GM21529 (cell line): ENCODE results near the gene KLK13.

Experiments used
- ATAC-seq: cut with Tn5 transposase; IDR thresholded peaks from one replicate; pipeline ENCODE4 v1.9.1; 2021; ENCODE audit not compliant: unreplicated experiment

KLK13 gene

DNA sequence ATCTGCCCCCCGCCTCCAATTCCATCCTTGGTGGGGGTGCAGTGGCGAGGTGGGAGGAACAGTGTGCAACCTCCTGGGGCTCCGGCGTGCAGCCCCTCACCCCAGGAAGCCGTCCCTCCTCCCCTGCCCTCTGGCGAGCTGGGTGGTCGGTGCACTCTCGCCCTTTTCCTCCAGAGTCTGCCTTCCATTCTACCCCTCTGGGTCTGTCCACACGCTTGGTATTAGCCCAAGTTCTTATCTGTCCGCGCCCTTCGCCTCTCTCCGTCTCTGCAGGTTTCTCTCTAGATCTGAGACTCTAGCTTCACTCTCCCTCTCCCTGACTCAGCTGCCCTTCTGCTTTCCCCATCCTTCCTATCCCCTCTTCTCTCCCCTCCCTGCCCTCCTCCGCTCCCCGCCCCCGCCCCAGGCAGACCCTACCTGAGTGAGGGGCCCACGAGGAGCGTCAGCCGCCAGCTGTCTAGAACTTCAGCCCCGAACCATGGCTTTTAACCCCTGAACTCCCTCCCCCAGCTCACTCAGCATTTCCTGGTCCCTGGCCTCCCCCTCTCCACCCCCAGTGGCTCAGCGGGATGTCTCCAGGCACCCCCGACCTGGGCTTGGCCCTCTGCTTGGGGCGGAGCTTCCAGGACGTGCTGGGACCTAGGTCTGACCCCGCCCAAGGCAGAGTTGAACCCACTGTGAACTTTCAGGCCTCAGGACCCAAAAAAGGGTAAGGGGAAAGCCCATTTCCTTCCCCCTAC is 499 bp upstream of the KLK13 start:
- no peak for ATAC-seq

DNA sequence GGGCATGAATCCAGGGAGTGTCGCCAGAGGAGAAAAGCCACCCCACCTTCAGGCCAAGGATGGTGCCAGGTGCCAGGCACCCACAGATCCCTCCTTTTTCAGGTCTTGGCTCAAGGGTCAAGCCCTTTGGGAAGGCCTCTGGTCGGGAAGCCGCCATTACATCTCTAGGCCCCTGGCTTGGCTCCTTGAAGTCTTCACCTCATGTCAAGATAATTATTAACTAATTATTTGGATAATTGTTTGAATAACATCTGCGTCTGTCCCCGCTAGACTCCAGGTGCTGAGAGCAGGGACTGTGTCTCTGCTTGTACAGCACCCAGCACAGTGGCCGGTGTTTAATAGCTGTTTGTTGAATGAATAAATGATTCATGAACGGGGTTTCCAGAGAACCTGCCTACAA is 1.2 kb downstream of the KLK13 start:
- no peak for ATAC-seq

DNA sequence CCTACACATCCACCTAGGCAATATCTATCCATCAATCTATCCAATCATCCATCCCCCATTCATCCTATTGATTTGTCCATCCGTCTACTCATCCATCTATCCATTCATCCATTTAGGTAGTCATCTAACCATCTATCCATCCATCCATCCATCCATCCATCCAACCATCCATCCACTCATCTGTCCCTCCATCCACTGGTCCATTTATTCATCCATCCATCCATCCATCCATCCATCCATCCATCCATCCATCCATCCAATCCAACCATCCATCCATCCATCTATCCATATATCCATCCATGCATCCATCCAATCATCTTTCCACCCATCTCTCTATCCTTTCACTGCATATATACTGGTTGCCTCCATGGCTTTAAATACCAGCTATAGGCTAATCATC is 3.9 kb downstream of the KLK13 start:
- no peak for ATAC-seq

DNA sequence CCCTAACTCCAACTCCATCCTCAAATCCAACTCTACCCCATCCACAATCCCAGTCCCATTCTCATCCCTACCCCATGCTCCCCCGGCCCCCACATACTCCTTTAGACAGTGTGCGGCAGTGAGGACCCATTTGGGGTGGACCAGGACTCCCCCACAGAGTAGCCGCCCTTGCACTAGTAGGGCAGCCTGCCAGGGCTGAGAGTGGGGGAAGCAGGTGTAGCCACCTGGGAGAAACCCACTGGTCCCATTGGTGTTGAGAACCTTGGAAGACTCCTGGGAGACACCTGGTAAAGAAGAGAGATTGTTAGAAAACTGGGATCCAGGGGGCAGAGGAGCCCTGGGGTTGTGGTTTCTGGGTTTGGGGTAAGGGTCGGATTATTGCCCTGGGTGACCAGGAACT is 4.6 kb downstream of the KLK13 start:
- no peak for ATAC-seq

DNA sequence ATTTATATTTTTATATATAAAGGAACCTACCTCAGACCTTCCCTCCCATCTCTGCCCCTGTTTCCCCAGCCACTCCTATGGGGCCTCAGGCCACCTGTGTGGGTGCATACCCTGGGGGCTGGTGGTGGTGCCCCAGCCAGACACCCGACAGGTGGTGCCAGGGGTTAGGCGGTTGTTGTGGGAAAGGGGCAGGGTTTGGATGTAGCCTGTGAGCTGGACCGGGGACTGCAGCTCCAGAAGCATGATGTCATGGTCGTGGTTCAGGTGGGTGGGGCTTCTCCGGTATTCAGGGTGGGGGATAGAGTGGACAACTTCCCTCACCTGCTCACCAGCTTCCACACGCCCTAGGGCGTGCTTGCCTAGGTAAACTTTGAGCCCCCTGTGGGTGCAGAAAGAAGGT is 5.2 kb downstream of the KLK13 start:
- ATAC-seq = no peak

DNA sequence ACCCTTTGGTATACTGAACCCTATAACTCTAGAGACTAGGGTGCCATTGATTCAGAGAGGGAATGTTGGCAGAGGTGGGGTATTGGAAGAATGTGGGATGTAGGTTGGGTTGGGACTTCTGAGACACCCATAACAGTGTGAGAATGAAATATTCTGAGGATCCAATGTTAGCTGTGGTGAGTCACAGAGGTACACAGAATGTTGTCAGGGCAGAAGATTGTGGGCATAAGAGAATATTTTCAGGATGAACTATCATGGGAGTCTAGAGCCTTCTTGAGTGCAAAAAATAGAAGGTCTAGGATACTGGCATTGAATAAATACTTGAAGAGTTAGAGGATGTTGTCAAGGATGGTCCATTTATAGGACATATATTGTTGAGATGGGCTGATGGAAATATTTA is 9.0 kb downstream of the KLK13 start:
- ATAC-seq = no peak

DNA sequence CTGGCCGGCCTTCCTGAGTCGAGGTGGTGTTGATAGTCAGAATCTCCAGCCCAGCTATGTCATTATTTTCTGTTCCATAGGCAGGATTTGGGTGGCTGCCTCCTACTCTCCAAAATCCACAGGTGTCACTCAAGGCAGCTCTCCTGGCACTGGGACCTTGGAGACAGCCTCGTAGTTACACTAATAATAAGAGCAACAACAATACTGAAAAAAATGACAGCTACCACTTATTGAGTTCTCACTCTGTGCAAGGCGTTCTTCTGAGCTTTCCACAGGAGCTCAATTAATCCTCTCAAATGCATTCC is 17.9 kb downstream of the KLK13 start:
- no peak for ATAC-seq

DNA sequence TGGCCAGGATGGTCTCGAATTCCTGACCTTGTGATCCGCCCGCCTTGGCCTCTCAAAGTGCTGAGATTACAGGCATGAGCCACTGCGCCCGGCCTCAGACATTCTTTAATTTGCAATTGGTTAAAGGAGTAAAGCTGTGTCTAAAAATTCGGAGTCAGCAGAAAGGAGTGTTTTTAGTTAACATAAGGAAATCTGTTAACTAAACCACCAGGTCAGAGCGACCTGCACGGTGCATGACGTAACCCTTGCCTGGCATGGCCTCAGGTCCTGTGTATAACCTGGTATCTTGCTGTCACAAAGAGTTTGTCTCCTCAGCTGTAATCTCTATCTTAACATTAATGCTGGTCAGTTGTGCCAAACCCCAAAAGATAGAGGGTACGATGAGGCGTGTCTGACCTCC is 20.6 kb downstream of the KLK13 start:
- ATAC-seq = no peak

DNA sequence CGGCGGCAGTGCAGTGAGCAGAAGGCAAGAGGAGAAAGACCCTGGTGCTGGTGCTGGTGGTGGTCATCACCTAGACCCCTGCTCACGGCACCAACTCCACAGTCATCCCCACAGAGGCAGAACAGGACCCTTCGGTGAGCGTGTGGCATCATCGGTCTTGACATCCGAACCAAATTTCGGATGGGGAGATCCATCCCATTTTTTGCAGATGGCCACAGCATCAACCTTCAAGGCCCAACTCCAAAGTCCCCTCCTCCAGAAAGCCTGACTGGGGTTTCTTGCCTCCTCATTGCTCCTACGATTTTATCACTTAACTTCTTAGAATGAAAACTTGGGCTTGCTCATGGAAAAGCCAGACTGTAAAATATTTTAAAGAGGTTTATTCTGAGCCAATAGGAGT is 21.4 kb downstream of the KLK13 start:
- ATAC-seq = no peak

DNA sequence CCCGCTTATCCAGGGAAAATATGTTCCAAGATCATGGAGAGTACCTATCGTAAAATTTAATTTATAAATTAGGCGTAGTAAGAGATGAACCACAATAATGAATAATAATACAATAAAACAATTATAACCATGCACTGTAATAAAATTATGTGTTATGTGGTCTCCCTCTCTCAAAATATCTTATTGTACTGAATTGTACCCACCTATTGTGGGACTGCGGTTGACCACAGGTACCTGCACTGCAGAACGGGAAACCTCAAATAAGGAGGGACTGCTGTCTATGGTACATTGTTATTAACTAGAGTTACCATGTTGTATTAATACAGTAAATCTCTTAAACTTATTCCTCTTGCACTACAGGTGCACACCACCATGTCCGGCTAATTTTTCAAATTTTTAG is 24.7 kb downstream of the KLK13 start:
- ATAC-seq = no peak

DNA sequence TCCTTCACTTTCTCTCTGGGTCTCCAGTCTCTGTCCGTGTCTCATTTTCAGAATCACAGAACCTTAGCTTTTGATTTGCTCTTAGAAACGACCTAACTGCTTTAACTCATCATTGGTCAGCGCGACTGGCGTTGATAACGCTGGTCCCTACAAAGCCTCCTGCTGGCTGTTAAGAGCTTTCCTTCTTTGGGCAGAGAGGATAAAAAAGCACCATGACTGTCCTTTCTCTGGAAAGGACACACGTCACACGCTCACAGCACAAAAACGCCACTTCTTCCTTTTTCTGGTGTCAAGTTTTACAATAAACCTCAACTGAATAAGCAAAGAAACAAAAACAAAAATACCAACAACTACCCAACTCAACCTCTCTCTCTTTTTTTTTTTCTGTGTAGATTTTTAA is 28.4 kb downstream of the KLK13 start:
- ATAC-seq = no peak

DNA sequence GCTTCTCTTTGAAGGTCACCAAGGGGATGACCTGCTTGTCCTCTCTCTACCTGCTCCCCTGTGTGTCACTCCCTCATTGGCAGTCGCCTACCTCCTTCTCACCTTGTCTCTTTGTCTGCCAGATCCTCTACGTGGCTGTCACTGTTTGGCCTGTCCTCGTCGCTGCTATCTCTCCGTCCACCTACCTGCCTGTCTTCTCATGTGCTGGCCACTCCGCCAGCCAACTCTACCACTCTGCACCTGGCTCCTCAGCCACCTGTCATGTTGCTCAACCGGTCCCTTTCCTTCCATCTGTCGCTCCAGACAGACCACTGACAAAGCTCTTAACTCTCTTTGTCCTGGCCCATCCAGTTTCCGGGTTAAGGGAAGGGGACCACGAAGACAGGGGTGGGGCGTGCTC is 30.2 kb downstream of the KLK13 start, which contains the start of gene KLK12:
TSS of gene KLK12 (minus strand) at position 299 of the 400 bp plus-strand sequence. CDS start 381 bp downstream, outside the sequence.
- no peak for ATAC-seq

DNA sequence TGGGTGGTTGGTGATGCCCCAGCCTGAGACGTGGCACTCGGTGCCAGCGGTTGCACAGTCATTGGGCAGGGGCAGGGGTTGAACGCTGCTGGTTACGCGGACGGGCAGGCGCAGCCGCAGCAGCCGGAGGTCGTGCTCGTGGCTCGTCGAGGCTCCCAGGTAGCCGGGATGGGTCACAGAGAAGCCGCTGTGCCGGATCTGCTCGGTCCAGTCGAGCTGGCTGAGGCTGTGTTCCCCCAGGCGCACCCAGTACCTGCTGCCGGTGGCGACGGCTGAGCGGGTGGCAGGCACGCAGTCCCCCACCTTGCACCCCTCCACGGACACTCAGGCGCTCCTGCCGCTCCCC is 33.0 kb downstream of the KLK13 start:
- ATAC-seq = no peak

DNA sequence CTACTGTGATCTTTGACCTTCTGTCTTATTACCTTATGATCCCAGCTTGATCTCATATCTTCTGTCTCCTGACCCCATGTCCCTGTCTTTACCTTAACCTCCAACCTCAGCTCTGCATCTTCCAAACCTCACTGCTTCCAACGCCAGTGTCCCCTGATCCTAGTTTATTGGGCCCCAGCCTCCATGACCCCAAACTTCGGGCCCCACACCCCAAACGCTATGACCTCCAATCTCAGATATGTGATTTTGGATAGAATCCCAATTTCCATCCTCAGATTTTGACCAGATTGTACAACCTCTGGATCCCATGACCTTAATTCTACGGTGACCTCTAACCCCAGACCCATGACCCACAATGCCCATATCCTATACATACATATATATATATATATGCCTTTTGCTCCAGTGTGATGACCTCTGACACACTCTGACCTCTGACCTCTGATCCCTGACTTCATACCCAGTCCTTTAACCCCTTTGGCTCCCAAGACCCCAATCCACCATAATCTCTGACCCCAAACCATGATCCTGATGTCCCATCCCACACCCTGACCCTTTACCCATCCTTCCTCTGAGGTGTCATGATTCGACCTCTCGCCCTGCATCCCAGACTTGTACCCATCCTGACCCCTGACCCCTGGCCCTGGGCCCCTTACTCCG is 33.5 kb downstream of the KLK13 start:
- no peak for ATAC-seq

DNA sequence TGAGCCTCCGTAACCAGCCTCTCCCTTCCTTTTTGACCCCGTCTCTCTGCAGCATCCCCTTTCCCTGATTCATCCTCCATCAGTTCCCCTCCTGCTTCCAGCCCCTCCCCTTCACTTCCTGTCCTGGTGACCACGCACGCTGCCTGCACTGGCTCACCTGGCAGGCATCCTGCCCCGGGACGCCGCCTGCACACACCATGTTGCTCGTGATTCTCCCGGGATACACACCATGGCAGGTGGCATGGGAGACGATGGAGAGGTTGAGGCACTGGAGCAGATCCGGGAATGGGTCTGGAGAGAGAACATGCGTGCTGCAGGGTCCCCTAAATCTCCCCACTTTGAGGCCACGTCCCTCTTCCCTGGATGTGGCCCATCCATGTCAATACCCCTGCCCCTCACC is 34.3 kb downstream of the KLK13 start:
- ATAC-seq = no peak

DNA sequence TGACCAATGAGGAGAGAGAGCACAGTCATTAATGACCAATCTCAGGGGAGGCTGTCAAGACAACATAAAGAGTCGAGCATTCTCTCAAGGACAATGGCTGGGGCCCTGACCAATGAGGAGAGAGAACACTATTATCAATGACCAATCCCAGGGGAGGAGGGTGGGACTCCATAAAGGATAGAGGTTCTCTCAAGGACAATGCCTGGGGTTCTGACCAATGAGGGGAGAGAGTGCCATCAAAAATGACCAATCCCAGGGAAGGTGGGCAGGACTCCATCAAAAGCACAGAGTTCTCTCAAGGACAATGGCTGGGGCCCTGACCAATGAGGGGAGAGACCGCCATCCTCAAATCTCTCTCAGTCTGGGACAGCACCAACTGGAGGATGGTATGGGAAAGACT is 35.2 kb downstream of the KLK13 start:
- ATAC-seq = no peak

DNA sequence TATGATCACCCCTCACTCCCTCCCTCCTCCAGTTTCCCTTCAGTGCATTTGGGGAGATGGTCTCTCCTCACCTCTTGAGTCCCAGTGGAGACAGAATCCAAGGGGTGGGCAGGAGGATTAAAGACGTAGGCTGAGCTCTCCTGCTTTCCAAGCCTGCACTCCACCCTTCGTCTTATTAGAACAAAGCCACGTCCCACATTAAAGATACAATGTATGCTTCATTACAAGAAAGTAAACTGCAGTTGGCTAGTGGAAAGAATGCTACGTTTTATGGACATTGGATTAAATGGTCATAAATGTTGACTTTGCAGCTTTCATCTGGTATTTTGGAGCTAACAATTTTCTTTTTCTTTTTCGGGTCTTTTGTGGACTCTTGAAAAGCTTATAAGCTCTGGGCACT is 37.0 kb downstream of the KLK13 start:
- no peak for ATAC-seq

DNA sequence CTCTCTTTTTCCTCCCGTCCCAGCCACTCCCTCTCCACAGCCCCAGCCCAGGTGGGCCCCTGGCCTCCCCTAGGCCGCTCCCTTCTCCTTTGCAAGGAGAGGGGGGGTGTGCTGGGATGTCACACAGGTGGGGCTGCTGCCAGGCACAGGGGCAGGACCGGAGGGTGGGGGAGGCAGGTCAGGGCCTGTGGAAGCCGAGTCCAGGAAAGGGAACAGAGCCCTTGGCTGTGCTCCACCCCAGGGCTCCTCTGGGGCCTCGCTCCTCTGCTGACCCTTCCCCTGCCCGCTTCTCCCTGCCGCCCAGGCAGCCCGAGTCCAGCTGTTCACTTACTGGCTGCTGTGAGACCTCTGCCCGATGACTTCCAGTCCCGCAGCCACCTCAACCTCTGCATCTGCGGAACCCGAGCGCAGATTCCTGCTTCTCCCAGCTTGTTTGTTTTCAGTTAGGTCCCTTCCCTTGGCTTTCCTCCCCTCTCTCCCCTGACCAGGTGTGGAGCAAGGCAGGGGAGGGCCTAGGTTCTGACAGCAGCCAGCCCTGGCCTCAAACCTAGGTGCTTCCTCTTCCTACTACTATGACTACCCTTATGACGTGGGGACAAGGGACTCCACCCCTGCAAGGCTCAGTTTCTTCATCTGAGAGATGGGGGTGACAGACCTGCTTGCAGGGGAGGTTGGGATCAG is 37.6 kb downstream of the KLK13 start:
- no peak for ATAC-seq

DNA sequence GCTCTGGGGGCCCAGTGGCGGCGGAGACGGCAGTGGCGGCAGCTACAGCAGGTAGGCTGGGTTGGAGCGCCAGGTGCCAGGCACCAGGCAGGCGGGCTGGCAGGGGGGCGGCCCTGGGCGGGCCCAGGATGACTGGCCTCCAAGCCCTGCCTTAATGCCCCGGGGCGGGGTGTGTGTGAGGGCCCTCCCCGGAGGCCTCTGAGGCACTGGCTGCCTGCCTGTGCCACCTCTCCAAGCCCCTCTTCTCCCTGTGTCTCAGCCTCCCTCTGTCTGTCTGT is 38.4 kb downstream of the KLK13 start, which contains the start of gene KLK11:
TSS of gene KLK11 (minus strand) at position 63 of the 278 bp plus-strand sequence. CDS start 985 bp downstream, outside the sequence.
- ATAC-seq = no peak

DNA sequence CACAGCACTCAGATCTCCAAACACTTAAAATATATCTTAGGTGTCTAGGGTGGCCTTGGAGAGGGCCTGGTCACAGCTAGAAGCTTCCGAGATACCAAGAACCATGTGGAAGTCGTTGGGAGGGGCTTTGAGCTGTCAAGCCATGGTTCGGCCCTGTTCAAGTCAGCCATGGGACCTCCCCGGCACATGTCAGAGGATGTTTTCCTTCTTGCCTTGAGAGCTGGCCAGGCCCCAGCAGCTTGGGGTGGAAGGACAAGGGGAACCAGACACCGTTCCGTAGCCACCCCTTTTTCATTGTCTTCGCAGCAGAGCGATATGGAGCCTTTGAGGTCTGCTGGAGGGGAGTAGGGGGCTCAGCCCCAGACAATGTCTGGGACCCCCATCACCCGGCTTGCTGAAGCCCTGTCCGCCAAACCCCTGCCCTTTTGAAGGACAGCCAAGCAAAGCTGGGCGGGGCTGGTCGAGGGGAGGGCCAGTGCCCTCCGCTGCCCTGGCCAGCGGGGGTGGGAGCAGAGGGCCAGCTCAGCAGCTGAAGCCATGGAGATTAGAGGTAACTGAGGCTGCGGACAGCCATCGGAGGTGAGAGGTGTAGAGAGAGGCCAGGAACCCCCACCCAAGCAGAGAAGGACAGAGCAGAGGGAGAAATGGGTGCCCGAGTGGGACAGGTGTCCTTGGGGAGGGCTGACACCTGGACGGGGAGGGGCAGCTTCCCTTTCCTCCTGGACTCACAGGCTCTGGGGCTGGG is 38.9 kb downstream of the KLK13 start:
- ATAC-seq = no peak

DNA sequence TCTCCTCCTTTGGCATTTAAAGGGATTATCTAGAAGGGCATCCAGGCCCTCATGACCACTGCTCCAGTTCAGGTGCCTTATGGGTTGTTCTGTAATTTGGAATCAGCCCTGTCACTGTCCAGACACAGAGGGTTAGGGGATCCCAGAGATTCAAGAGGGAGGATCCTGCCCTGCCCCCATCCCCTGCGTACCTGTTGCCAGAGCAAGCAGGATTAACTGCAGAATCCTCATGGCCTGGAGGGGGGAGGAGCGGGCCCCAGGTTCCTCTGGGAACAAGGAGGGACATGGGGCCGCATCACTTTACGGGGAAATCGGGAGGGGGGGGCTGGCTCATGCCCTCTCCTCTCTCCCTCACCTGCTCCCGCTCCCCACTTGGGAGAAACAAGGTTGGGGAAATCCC is 39.5 kb downstream of the KLK13 start:
- no peak for ATAC-seq

DNA sequence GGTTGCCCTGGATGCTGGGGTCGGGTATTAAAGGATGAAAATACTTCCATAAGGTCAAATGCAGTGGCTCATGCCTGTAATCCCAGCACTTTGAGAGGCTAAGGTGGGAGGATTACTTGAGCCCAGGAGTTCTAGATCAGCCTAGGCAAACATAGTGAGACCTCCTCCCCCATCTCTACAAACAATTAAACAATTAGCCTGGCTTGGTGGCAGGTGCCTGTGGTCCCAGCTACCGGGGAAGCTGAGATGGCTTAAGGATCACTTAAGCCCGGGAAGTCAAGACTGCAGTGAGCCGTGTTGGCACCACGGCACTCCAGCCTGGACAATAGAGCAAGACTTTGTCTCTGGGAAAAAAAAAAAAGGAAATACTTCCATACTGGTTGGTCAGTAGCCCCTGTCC is 40.0 kb downstream of the KLK13 start:
- ATAC-seq = no peak
